GM10248 (cell line): ENCODE results near the gene PSMD2.
A peak's percentile ranks its signal among the peaks of the same experiment; 100 is the strongest.

Experiments
- CTCF ChIA-PET: fragments of 300-600 bp; sonication (Branson Sonifier 250); formaldehyde crosslinking; extraction: SDS; loops from one replicate; lab custom pipeline; 2021; ENCODE audit warnings: antibody characterized with exemption; lab: Yijun Ruan, JAX
- POLR2A ChIA-PET: fragments of 350-650 bp; sonication (Branson Sonifier 250); formaldehyde crosslinking; extraction: SDS; loops from one replicate; lab custom pipeline; 2020; ENCODE audit warnings: antibody characterized with exemption; lab: Yijun Ruan, JAX
- DNase-seq: peaks from one replicate; pipeline ENCODE4 v3.0.0; 2012; ENCODE audit errors: extremely low spot score
- CTCF ChIP-seq: IDR thresholded peaks from 2 replicates; pipeline ENCODE4 v1.5.1; 2012; ENCODE audit warnings: mild to moderate bottlenecking, low read depth; ENCODE audit errors: extremely low read depth, missing control alignments, control extremely low read depth

PSMD2 gene

GRCh38 chr3:184277366-184277765 lies 21.7 kb upstream of the PSMD2 start:
- no peak for DNase-seq
- no peak for TF ChIP-seq CTCF
- POLR2A ChIA-PET = no interaction called here
- CTCF ChIA-PET = interaction anchor here (1.9 kb wide), 1 partner anchor 12 kb away, joined by 4 read pairs; no protein-coding TSS in a partner anchor

- CTCF ChIA-PET = interaction anchor here (1.2 kb wide), 1 partner anchor 55 kb away, joined by 4 read pairs; no protein-coding TSS in a partner anchor
- no peak for DNase-seq
- no peak for TF ChIP-seq CTCF
- POLR2A ChIA-PET = no interaction called here
Measured at GRCh38 chr3:184282941-184283340, 16.1 kb upstream of the PSMD2 start.

GRCh38 chr3:184283681-184284080 lies 15.4 kb upstream of the PSMD2 start:
- POLR2A ChIA-PET = no interaction called here
- TF ChIP-seq CTCF = no peak
- peak; percentile 4 for DNase-seq
- CTCF ChIA-PET = interaction anchor here (1.2 kb wide), 1 partner anchor 55 kb away, joined by 4 read pairs; no protein-coding TSS in a partner anchor

- ChIA-PET POLR2A (no interaction called here), CTCF (interaction anchor here (3.4 kb wide), 1 partner anchor 58 kb away, joined by 20 read pairs; no protein-coding TSS in a partner anchor)
- TF ChIP-seq CTCF = peak; percentile 18
- DNase-seq = peak; percentile 50
Measured at GRCh38 chr3:184284696-184285095, 14.3 kb upstream of the PSMD2 start.

GRCh38 chr3:184289426-184289938 lies 9.6 kb upstream of the PSMD2 start:
- ChIA-PET CTCF (interaction anchor here (0.7 to 2.0 kb wide), 14 partner anchors 9 to 393 kb away, joined by 3 to 16 read pairs (median 4); no protein-coding TSS in a partner anchor), POLR2A (no interaction called here)
- DNase-seq = peak; percentile 75
- TF ChIP-seq CTCF = peak; percentile 27

- no peak for DNase-seq
- ChIA-PET POLR2A (no interaction called here), CTCF (interaction anchor here (1.0 to 2.0 kb wide), 5 partner anchors 41 to 393 kb away, joined by 3 to 10 read pairs (median 4); no protein-coding TSS in a partner anchor)
- no peak for TF ChIP-seq CTCF
Measured at GRCh38 chr3:184290331-184290730, 8.7 kb upstream of the PSMD2 start.
